WTC11 (cell line): ENCODE data around the gene DCTN2. TPM values are rescaled to one million over a fixed set of nuclear protein-coding genes. Genes with fewer than 3 reads are reported as not detected.

Source experiments
- JUN ChIP-seq: sonication (generic); formaldehyde crosslinking; IDR thresholded peaks from 2 replicates; pipeline ENCODE4 v1.8.0; 2023; ENCODE audit warnings: mild to moderate bottlenecking, missing genetic modification reagents
- KAT7 ChIP-seq: sonication (generic); formaldehyde crosslinking; IDR thresholded peaks from 2 replicates; pipeline ENCODE4 v1.8.1; 2023; ENCODE audit warnings: missing genetic modification reagents, mild to moderate bottlenecking, borderline replicate concordance
- NFYB ChIP-seq: sonication (generic); formaldehyde crosslinking; conservative IDR thresholded peaks from 2 replicates; pipeline ENCODE4 v1.8.0; 2022; ENCODE audit warnings: low read depth, missing genetic modification reagents
- PRRX2 ChIP-seq: fragments of 250-450 bp; sonication (Bioruptor Pico); IDR thresholded peaks from 2 replicates; pipeline ENCODE4 v1.8.0; 2021; ENCODE audit warnings: mild to moderate bottlenecking
- TP53 ChIP-seq: sonication (generic); formaldehyde crosslinking; IDR thresholded peaks from 2 replicates; pipeline ENCODE4 v1.8.1; 2023; ENCODE audit warnings: mild to moderate bottlenecking, missing genetic modification reagents
- ZNF232 ChIP-seq: sonication (generic); formaldehyde crosslinking; IDR thresholded peaks from 2 replicates; pipeline ENCODE4 v1.8.0; 2022; ENCODE audit warnings: mild to moderate bottlenecking, missing genetic modification reagents
- ZNF263 ChIP-seq: sonication (generic); formaldehyde crosslinking; IDR thresholded peaks from 2 replicates; pipeline ENCODE4 v1.8.1; 2022; ENCODE audit warnings: low read depth, mild to moderate bottlenecking, moderate library complexity, missing genetic modification reagents
- total RNA-seq: library from RNA; stranded (reverse); gene quantifications from 3 replicates; pipeline ENCODE4 v1.2.3, GENCODE V29; 2021
- TF ChIP-seq, protein P1 (sequence below): sonication (generic); formaldehyde crosslinking; IDR thresholded peaks from 2 replicates; pipeline ENCODE4 v1.8.1; 2023; ENCODE audit warnings: mild to moderate bottlenecking, missing genetic modification reagents, borderline replicate concordance
- TF ChIP-seq, protein P2 (sequence below): sonication (generic); formaldehyde crosslinking; conservative IDR thresholded peaks from 2 replicates; pipeline ENCODE4 v1.8.1; 2023; ENCODE audit warnings: mild to moderate bottlenecking, low read depth, missing genetic modification reagents, moderate library complexity
- TF ChIP-seq, protein P3 (sequence below): fragments of 250-450 bp; sonication (Bioruptor Pico); IDR thresholded peaks from 2 replicates; pipeline ENCODE4 v1.9.0; 2021; ENCODE audit warnings: mild to moderate bottlenecking
- TF ChIP-seq, protein P4 (sequence below): sonication (generic); formaldehyde crosslinking; IDR thresholded peaks from 2 replicates; pipeline ENCODE4 v1.8.0; 2022; ENCODE audit warnings: missing genetic modification reagents
- TF ChIP-seq, protein P5 (sequence below): sonication (generic); formaldehyde crosslinking; IDR thresholded peaks from 2 replicates; pipeline ENCODE4 v1.8.1; 2022; ENCODE audit warnings: missing genetic modification reagents, borderline replicate concordance
- TF ChIP-seq, protein P6 (sequence below): sonication (generic); formaldehyde crosslinking; IDR thresholded peaks from 2 replicates; pipeline ENCODE4 v1.8.1; 2023; ENCODE audit warnings: mild to moderate bottlenecking, missing genetic modification reagents
- TF ChIP-seq, protein P7 (sequence below): sonication (generic); formaldehyde crosslinking; IDR thresholded peaks from 2 replicates; pipeline ENCODE4 v1.8.0; 2022; ENCODE audit warnings: mild to moderate bottlenecking, missing genetic modification reagents

Gene DCTN2
- total RNA-seq, 1 experiment from 2014 or later, result 93.5 TPM

DNA sequence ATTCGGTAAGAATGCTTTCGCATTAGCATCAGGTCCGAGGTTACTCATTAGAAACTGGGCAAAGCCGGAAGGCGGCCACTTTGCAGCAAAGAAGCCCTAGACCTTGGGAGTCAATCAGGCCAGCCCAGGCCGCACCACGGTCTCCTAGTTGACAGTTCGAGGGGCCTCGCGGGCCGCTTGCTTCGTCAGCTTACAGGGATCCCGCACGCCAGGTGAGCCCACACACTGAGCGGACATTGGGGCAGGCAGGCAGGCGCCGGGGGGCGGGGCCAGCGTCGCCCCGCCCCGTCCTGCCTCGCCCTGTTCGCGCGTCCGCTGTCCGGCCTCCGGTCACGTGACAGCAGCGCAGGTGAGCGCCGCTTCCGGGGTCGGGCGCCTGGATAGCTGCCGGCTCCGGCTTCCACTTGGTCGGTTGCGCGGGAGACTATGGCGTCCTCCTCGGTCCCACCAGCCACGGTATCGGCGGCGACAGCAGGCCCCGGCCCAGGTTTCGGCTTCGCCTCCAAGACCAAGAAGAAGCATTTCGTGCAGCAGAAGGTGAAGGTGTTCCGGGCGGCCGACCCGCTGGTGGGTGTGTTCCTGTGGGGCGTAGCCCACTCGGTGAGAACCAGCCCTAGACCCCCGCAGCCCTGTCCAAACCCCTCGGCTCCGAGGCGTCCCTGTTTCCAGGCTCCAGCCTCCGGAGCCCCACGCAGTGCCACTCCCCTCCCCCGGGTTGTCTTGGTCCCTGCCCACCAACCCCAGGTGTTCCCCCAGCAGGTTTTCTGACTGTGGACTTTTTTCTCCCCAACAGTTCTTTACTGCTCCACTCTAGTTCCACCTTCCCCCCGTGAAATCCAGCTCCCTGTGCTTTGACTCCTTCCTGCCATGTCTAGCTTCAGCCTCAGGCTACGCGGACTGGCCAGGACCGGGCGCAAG, 44.1 kb upstream of the DCTN2 start, which contains the start of gene PIP4K2C (continued):
- TF ChIP-seq, protein P1, sequence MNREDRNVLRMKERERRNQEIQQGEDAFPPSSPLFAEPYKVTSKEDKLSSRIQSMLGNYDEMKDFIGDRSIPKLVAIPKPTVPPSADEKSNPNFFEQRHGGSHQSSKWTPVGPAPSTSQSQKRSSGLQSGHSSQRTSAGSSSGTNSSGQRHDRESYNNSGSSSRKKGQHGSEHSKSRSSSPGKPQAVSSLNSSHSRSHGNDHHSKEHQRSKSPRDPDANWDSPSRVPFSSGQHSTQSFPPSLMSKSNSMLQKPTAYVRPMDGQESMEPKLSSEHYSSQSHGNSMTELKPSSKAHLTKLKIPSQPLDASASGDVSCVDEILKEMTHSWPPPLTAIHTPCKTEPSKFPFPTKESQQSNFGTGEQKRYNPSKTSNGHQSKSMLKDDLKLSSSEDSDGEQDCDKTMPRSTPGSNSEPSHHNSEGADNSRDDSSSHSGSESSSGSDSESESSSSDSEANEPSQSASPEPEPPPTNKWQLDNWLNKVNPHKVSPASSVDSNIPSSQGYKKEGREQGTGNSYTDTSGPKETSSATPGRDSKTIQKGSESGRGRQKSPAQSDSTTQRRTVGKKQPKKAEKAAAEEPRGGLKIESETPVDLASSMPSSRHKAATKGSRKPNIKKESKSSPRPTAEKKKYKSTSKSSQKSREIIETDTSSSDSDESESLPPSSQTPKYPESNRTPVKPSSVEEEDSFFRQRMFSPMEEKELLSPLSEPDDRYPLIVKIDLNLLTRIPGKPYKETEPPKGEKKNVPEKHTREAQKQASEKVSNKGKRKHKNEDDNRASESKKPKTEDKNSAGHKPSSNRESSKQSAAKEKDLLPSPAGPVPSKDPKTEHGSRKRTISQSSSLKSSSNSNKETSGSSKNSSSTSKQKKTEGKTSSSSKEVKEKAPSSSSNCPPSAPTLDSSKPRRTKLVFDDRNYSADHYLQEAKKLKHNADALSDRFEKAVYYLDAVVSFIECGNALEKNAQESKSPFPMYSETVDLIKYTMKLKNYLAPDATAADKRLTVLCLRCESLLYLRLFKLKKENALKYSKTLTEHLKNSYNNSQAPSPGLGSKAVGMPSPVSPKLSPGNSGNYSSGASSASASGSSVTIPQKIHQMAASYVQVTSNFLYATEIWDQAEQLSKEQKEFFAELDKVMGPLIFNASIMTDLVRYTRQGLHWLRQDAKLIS (CRISPR knock-in tag), result peak; percentile 57; the same call in 1 of the 2 replicates
- TF ChIP-seq, protein P2, sequence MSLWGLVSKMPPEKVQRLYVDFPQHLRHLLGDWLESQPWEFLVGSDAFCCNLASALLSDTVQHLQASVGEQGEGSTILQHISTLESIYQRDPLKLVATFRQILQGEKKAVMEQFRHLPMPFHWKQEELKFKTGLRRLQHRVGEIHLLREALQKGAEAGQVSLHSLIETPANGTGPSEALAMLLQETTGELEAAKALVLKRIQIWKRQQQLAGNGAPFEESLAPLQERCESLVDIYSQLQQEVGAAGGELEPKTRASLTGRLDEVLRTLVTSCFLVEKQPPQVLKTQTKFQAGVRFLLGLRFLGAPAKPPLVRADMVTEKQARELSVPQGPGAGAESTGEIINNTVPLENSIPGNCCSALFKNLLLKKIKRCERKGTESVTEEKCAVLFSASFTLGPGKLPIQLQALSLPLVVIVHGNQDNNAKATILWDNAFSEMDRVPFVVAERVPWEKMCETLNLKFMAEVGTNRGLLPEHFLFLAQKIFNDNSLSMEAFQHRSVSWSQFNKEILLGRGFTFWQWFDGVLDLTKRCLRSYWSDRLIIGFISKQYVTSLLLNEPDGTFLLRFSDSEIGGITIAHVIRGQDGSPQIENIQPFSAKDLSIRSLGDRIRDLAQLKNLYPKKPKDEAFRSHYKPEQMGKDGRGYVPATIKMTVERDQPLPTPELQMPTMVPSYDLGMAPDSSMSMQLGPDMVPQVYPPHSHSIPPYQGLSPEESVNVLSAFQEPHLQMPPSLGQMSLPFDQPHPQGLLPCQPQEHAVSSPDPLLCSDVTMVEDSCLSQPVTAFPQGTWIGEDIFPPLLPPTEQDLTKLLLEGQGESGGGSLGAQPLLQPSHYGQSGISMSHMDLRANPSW (CRISPR knock-in tag), result no peak
- TF ChIP-seq, protein P3, sequence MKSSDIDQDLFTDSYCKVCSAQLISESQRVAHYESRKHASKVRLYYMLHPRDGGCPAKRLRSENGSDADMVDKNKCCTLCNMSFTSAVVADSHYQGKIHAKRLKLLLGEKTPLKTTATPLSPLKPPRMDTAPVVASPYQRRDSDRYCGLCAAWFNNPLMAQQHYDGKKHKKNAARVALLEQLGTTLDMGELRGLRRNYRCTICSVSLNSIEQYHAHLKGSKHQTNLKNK, result no peak
- TF ChIP-seq, protein P4, sequence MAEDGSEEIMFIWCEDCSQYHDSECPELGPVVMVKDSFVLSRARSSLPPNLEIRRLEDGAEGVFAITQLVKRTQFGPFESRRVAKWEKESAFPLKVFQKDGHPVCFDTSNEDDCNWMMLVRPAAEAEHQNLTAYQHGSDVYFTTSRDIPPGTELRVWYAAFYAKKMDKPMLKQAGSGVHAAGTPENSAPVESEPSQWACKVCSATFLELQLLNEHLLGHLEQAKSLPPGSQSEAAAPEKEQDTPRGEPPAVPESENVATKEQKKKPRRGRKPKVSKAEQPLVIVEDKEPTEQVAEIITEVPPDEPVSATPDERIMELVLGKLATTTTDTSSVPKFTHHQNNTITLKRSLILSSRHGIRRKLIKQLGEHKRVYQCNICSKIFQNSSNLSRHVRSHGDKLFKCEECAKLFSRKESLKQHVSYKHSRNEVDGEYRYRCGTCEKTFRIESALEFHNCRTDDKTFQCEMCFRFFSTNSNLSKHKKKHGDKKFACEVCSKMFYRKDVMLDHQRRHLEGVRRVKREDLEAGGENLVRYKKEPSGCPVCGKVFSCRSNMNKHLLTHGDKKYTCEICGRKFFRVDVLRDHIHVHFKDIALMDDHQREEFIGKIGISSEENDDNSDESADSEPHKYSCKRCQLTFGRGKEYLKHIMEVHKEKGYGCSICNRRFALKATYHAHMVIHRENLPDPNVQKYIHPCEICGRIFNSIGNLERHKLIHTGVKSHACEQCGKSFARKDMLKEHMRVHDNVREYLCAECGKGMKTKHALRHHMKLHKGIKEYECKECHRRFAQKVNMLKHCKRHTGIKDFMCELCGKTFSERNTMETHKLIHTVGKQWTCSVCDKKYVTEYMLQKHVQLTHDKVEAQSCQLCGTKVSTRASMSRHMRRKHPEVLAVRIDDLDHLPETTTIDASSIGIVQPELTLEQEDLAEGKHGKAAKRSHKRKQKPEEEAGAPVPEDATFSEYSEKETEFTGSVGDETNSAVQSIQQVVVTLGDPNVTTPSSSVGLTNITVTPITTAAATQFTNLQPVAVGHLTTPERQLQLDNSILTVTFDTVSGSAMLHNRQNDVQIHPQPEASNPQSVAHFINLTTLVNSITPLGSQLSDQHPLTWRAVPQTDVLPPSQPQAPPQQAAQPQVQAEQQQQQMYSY (CRISPR knock-in tag), result no peak
- TF ChIP-seq ZNF232 (CRISPR knock-in tag), result peak; percentile 88; the same call in 1 of the 2 replicates
- no peak for TF ChIP-seq NFYB (CRISPR knock-in tag)
- TF ChIP-seq PRRX2 (CRISPR knock-in tag), result no peak
- no peak for TF ChIP-seq ZNF263 (CRISPR knock-in tag)
- TF ChIP-seq, protein P5, sequence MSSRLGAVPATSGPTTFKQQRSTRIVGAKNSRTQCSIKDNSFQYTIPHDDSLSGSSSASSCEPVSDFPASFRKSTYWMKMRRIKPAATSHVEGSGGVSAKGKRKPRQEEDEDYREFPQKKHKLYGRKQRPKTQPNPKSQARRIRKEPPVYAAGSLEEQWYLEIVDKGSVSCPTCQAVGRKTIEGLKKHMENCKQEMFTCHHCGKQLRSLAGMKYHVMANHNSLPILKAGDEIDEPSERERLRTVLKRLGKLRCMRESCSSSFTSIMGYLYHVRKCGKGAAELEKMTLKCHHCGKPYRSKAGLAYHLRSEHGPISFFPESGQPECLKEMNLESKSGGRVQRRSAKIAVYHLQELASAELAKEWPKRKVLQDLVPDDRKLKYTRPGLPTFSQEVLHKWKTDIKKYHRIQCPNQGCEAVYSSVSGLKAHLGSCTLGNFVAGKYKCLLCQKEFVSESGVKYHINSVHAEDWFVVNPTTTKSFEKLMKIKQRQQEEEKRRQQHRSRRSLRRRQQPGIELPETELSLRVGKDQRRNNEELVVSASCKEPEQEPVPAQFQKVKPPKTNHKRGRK (CRISPR knock-in tag), result no peak
- no peak for TF ChIP-seq JUN (CRISPR knock-in tag)
- TF ChIP-seq, protein P6, sequence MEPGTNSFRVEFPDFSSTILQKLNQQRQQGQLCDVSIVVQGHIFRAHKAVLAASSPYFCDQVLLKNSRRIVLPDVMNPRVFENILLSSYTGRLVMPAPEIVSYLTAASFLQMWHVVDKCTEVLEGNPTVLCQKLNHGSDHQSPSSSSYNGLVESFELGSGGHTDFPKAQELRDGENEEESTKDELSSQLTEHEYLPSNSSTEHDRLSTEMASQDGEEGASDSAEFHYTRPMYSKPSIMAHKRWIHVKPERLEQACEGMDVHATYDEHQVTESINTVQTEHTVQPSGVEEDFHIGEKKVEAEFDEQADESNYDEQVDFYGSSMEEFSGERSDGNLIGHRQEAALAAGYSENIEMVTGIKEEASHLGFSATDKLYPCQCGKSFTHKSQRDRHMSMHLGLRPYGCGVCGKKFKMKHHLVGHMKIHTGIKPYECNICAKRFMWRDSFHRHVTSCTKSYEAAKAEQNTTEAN (CRISPR knock-in tag), result peak; percentile 38; the same call in 1 of the 2 replicates
- TF ChIP-seq, protein P7, sequence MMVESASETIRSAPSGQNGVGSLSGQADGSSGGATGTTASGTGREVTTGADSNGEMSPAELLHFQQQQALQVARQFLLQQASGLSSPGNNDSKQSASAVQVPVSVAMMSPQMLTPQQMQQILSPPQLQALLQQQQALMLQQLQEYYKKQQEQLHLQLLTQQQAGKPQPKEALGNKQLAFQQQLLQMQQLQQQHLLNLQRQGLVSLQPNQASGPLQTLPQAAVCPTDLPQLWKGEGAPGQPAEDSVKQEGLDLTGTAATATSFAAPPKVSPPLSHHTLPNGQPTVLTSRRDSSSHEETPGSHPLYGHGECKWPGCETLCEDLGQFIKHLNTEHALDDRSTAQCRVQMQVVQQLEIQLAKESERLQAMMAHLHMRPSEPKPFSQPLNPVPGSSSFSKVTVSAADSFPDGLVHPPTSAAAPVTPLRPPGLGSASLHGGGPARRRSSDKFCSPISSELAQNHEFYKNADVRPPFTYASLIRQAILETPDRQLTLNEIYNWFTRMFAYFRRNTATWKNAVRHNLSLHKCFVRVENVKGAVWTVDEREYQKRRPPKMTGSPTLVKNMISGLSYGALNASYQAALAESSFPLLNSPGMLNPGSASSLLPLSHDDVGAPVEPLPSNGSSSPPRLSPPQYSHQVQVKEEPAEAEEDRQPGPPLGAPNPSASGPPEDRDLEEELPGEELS (CRISPR knock-in tag), result peak; percentile 64; the same call in 1 of the 2 replicates
- TF ChIP-seq TP53 (CRISPR knock-in tag), result no peak
- 0 out of 2 replicates have a peak, but pooled peaks have one; percentile 62 for TF ChIP-seq KAT7 (CRISPR knock-in tag)
